ENCODE data around the gene KCNQ1. TPM values are rescaled to one million over a fixed set of nuclear protein-coding genes. Genes with fewer than 3 reads are reported as not detected.

The KCNQ1 gene
- total and polyA plus RNA-seq, 9 donors, result 1.4 to 17.2 (median 3.8) TPM

DNA sequence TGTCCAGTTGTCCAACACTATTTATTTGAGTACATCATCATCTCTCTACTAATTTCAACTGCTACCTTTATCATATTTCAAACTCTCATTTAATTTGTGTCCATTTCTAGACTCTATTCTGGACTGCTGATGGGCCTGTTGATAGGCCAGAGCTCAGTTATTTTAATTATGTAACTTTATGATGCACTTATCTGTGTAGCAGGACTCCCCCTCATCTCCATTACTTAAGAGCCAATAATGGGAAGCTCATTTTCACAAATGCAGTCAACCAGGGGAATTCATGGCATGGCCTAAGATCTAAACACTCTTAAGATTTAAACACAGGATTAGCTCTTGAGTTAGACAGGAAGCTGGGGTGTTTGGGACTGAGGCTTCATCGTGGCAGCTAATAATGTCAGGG is 233.6 kb downstream of the KCNQ1 start:
- no peaks in the 10 kb centered on the region for H3K36me3 ChIP-seq
- H3K9me3 ChIP-seq, result no peaks in the 10 kb centered on the region
- no peak overlapping the region for H3K4me3 ChIP-seq
- no peak overlapping the region for H3K27ac ChIP-seq
- WGBS, 3 donors, result 31 to 55% (median 46%) methylated on average over 1 of the region's 1 CpG
- no peaks in the 10 kb centered on the region for H3K27me3 ChIP-seq
- TF ChIP-seq EP300 (IDR thresholded peaks at IDR 0.05) (no peak), CTCF (IDR thresholded peaks at IDR 0.05) (no peak), POLR2A (IDR thresholded peaks at IDR 0.05) (no peak)
- DNase-seq, result no peak
- intact Hi-C loops (cut with DNase I), result no loop called here
- peaks cover 16% of the 10 kb centered on the region for H3K4me1 ChIP-seq (ENCODE audit: insufficient read depth)

DNA sequence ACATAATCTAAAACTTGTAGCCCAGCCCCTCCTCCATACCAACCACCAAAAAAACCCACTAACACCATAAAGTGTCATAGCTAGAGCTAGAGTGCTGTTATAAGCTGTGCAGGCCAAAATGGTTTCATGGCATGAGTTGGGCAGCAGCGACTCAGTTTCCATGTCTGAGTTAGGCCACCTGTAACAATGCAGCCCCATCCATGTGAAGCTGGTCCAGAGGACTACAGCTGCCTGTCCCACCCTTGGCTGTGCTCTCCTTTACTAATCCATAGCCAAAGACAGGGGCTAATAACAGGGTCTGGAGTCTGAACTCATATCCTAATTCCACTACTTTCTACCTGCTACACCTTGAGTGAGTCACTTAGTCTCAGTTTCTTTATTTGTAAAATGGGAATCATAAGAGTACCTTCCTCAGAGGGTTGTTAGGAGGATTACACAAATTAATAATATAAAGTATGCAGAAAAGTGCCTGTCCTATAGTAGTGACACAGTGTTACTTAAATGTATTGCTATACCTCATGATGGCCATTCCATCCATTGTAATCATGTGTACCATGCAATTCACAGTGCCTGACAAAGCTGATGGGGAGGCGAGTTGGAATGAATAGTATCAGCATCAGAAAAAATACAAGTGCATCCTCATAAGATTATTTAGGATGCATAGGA is 234.3 kb downstream of the KCNQ1 start:
- no peak for DNase-seq
- WGBS, 3 donors, result 90 to 97% (median 97%) methylated on average over 2 of the region's 2 CpGs
- Histone ChIP-seq H3K27me3 (no peaks in the 10 kb centered on the region), H3K4me3 (no peak overlapping the region), H3K4me1 (ENCODE audit: insufficient read depth) (peaks cover 13% of the 10 kb centered on the region), H3K27ac (no peak overlapping the region), H3K9me3 (no peaks in the 10 kb centered on the region), H3K36me3 (no peaks in the 10 kb centered on the region)
- TF ChIP-seq EP300 (IDR thresholded peaks at IDR 0.05) (no peak), POLR2A (IDR thresholded peaks at IDR 0.05) (no peak), CTCF (IDR thresholded peaks at IDR 0.05) (no peak)
- intact Hi-C loops (cut with DNase I), result no loop called here

DNA sequence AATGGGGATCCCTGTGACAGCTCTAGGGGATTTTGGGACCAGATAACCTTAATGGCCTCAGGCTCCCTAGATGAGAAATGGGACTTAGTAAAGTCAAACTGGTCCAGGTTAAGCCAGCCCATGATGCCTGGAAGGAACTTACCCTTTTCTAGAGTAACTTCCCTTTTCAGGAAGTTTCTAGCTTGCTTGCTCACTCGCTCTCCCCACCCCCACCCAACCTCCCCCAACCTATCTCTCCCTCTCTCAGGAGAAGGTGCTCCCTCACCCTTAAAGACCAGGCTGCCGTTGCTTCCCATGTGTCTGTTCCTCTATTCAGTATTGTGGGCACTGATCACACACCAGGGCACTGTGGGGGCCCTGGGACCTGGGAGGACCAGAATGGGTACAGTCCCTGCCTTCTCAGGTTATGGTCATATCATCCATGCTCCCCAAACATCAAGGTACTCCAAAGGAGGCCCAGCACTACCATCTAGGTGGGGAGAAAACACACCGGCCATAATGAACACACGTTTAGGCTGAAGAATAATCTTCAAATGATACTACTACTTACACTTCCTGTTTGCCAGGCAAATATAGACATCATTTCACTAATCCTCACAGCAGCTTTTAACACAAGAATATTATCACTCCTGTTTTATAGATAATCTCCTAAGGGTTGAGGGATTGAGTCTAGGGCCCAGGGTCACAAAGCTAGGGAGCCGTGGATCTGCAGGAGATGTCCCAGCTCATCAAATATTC is 236.8 kb downstream of the KCNQ1 start:
- Histone ChIP-seq H3K27ac (no peak overlapping the region), H3K4me3 (no peak overlapping the region), H3K9me3 (no peaks in the 10 kb centered on the region), H3K36me3 (no peaks in the 10 kb centered on the region), H3K4me1 (ENCODE audit: insufficient read depth) (peaks cover 5% of the 10 kb centered on the region), H3K27me3 (no peaks in the 10 kb centered on the region)
- WGBS, 3 donors, result 86 to 90% (median 87%) methylated on average over 5 of the region's 5 CpGs
- peak in 1 of 5 donors; percentile 4 for DNase-seq
- intact Hi-C loops (cut with DNase I), result loop anchor here in 1 of 4 donors (10.0 kb wide), 1 partner anchor 203 kb away; the partner anchor contains the start of gene CDKN1C
- TF ChIP-seq EP300 (IDR thresholded peaks at IDR 0.05) (no peak), CTCF (IDR thresholded peaks at IDR 0.05) (no peak), POLR2A (IDR thresholded peaks at IDR 0.05) (no peak)

GRCh38 chr11:2683806-2684205 is 239.0 kb downstream of the KCNQ1 start:
- intact Hi-C loops (cut with DNase I), result loop anchor here in 1 of 4 donors (10.0 kb wide), 1 partner anchor 201 kb away; the partner anchor contains the start of gene CDKN1C
- Histone ChIP-seq H3K36me3 (no peaks in the 10 kb centered on the region), H3K4me3 (no peak overlapping the region), H3K9me3 (no peaks in the 10 kb centered on the region), H3K27me3 (no peaks in the 10 kb centered on the region), H3K4me1 (ENCODE audit: insufficient read depth) (peaks cover 17% of the 10 kb centered on the region), H3K27ac (no peak overlapping the region)
- DNase-seq, result peak in 2 of 5 donors; percentile 3 to 6
- no peak for TF ChIP-seq POLR2A (IDR thresholded peaks at IDR 0.05)
- no peak for TF ChIP-seq EP300 (IDR thresholded peaks at IDR 0.05)
- TF ChIP-seq CTCF (IDR thresholded peaks at IDR 0.05), result no peak
- 36 to 56% (median 49%) methylated on average over 4 of the region's 4 CpGs for WGBS, 3 donors
